ENCODE measurements around the gene ACACA. TPM values are rescaled to one million over a fixed set of nuclear protein-coding genes. Genes with fewer than 3 reads are reported as not detected.
A peak's percentile ranks its signal among the peaks of the same experiment; 100 is the strongest.

Gene ACACA
- total RNA-seq, 1 donor from 2014 or later = 99.9 TPM

- FAIRE-seq (no peak), DNase-seq (ENCODE audit: low spot score in 2 of 2) (no peak)
These were observed 216.1 kb downstream of the ACACA start for GRCh38 chr17:37190493-37190892.

GRCh38 chr17:37188157-37188556, 218.5 kb downstream of the ACACA start:
- FAIRE-seq (no peak), DNase-seq (ENCODE audit: low spot score in 2 of 2) (no peak)

DNA sequence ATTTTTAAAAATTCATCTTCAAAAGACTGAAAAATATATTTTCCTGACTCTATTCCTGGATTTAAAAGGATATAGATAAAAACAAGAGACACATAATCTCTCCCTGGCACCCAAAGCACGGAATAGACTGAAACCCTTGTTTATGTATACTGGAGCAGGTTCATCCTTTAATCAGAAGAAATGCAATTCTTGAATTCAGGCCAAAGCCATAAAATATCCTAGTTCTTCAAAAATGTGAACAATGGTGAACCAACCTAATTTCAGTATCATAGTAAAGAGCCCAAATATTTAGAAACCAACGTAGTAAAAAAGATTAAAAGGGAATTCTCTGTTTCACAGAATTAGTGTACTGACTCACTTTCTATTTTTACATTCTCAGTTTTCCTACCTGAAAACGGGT, 219.4 kb downstream of the ACACA start:
- FAIRE-seq (no peak), DNase-seq (ENCODE audit: low spot score in 2 of 2) (no peak)

- FAIRE-seq = no peak
- no peak for DNase-seq (ENCODE audit: low spot score in 2 of 2)
These were observed 223.7 kb downstream of the ACACA start for GRCh38 chr17:37182786-37183465.

GRCh38 chr17:37180376-37180775, 226.3 kb downstream of the ACACA start:
- DNase-seq (ENCODE audit: low spot score in 2 of 2) = no peak

DNA sequence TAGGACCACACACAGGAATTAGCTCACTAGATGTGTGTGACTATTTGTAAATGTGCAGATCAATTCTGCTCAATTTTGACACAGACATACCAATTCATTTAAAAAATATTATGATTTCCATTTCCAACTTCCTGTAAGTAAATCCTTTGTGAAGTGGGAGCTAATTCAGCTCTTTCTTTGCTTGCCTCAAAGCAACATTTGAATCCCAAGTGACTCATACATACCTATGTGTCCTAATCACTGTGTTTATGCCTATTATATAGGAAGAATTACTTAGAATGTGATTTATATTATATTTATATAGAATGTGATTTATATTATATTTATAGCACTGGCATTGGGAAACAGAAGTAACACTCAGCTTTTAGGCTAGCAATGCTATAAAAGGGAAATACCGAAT, 226.7 kb downstream of the ACACA start:
- no peak for FAIRE-seq
- no peak for DNase-seq (ENCODE audit: low spot score in 2 of 2)

More at GRCh38 chr17:37180376-37180775, 226.3 kb downstream of the ACACA start:
- FAIRE-seq = no peak

DNA sequence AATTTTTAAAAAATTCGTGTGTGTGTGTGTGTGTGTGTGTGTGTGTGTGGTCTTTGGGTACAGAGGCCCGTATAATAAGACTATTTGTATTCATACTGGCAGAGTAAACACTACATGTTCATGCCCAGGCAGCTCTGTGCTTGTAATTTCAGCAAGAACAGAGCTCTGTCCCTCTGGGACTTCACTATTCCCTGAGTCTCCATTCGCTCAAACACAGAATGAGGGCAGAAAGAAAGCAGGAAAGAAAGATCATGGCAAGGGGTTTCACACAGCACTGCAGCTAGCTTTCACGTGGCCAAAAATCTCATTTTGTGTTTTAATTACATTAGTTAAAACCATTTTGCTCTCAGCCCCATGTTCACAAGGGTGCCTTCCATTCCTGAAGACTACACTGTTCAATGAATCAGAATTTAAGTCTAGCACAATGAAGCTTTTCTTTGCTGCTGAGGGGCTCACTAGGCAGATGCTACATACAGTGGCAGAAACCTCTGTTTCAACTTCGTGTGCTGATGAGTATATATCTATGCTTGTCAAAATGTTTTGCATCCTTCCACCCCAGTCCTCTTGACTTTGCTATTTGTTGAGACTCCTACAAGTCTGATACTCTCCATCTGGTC, 229.3 kb downstream of the ACACA start:
- DNase-seq (ENCODE audit: low spot score in 2 of 2) (no peak), FAIRE-seq (no peak)

- no peak for FAIRE-seq
- DNase-seq (ENCODE audit: low spot score in 2 of 2) = no peak
These were observed 229.9 kb downstream of the ACACA start for GRCh38 chr17:37176723-37177122.

DNA sequence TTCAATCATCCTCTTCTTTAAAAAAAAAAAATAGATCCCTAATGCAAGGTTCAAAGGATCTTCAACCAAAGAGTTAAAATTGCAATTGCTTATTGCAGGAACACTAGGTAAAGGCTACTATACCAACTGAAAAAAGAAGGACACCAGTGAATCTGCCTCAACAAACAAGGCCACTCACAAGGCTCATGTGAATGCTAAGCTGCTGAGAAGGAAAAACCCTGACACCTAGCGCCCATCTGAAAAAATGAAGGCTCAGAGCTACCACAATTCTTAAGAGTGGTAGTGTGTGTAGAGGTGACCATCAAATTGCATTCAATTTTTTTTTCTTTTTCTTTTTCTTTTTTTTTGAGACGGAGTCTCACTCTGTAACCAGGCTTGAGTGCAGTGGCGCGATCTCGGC, 232.4 kb downstream of the ACACA start:
- DNase-seq (ENCODE audit: low spot score in 2 of 2) (peak in 1 of 2 donors; percentile 11), FAIRE-seq (no peak)

DNA sequence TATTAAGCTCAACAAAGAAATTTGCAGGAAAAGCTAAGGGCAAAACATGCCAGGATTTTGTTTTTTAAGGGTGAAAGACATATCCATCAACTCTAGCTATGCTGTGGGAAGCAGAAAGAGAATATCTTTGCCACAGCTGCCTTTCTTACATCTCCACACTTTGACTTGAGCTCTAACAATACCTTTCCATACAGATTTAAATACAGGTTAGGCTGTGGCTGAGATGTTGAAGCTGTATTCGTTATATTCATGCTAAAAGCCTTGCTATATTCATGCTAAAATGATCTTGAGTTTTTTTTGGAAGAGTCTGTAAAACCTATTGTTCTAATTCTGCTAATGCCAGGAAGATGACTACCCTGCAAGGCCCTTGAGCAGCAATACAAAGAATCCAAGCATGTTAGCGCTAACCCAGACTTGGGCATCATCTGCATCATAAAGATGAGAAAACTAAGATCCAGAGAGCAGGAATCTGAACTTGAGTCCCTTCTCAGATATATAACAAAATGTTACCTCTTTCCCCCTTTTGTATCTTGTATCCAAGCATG, 235.7 kb downstream of the ACACA start:
- no peak for DNase-seq (ENCODE audit: low spot score in 2 of 2)
- FAIRE-seq = no peak

- FAIRE-seq (no peak), DNase-seq (ENCODE audit: low spot score in 2 of 2) (no peak)
These were observed 237.8 kb downstream of the ACACA start for GRCh38 chr17:37168731-37169353.

DNA sequence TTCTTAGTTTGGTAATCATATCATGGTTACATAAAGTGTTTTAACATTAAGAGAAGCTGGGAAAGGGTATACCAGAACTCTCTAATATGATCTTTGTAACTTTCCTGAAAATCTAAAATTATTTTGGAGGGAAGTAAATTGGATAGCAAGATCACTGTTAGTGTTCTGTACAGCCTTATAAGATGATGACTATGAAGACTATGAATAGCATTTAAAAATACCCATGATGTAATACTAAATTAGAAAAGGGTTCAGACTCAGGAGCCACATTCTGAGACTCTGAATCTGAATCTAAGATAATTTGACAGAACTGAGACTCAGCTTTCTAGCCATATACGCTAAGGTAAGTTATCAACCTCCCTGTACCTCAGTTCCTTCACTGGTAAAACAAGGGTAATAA, 238.9 kb downstream of the ACACA start:
- no peak for DNase-seq (ENCODE audit: low spot score in 2 of 2)
- no peak for FAIRE-seq

DNA sequence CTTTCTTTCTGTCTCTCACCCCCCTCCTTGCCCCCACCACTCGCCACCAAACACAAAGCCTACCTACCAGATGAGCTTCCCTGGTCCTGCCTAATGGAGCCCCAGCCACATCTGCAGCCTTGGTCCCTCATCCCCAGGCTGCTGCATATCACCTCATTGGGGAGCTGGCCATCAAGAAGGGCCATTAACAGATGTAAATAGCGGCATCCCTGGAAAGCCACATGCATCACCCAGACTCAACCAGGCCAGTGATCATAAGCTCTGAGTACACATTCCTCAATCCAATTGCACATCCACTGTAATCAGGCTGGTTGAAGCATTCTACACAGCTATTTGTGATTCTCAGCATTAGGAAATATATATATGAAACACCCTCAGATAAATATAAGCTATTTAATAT, 242.6 kb downstream of the ACACA start:
- FAIRE-seq = no peak
- DNase-seq (ENCODE audit: low spot score in 2 of 2) = no peak

DNA sequence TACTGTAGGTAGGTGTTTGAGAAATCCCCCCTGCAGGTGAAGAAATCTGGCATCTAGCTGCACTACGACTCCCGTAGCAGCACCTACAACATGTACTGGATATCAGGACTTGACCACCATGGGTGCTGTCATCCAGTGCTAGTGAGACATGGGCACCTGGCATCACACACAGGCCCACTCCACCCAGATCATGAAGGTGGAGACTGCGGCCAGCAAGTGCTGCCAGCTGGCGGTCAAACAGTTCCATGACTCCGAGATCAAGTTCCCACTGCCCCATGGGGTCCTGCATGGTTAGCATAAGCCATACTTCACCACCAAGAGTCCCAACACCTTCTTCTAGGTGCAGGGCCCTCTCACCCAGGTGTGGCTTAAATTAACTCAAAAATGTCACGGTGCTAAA, 243.8 kb downstream of the ACACA start:
- DNase-seq (ENCODE audit: low spot score in 2 of 2) (no peak), FAIRE-seq (no peak)

- DNase-seq (ENCODE audit: low spot score in 2 of 2) = no peak
- FAIRE-seq = no peak
These were observed 245.7 kb downstream of the ACACA start for GRCh38 chr17:37160944-37161343.

GRCh38 chr17:37158290-37158689, 248.3 kb downstream of the ACACA start:
- FAIRE-seq (no peak), DNase-seq (ENCODE audit: low spot score in 2 of 2) (no peak)

DNA sequence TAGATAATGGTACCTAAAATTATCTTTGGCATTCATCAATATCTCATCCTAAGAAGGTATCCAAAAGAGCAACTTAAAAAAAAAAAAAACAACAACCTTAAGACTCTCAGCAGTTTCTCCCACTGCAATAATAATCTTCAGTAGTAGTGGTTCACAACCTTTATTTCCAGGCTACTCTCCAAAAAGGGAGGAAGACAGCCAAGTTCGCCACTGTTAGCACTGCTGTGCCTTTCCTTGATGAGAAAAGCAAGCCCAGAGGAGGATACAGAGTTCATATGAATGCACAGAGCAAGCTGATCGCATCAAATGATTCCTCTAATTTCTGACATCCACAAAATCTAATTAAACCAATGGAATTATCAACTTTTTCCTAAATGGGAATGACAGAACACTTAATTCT, 258.5 kb downstream of the ACACA start:
- FAIRE-seq (no peak), DNase-seq (ENCODE audit: low spot score in 2 of 2) (peak in 1 of 2 donors; percentile 14)

DNA sequence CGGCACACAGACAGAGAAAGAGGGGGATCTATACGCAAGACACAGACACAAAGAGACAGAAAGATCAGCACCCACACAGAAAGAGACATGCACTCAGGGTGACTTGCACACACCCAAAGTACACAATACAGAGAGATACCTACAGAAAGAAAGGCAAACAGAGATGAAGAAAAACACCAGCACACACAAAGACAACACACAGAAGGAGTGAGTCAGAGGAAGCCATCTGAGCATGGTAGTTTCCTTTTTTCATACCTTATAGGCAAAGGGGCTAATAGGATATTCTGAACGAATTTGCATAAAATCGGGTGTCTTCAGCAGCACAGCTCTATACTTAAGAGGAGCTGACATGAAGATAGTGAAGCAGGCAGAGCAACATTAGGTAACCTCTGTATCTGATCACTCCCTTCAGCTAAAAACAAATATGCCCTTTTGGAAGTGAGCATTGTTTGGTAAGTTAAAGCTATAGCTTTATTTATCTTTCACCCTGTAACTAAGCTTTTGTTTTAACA, 259.3 kb downstream of the ACACA start:
- FAIRE-seq (no peak), DNase-seq (ENCODE audit: low spot score in 2 of 2) (no peak)

GRCh38 chr17:37146086-37147064, 260.3 kb downstream of the ACACA start:
- DNase-seq (ENCODE audit: low spot score in 2 of 2) (no peak), FAIRE-seq (no peak)

GRCh38 chr17:37144075-37144701, 262.4 kb downstream of the ACACA start:
- no peak for FAIRE-seq

More at GRCh38 chr17:37144075-37144701, 262.4 kb downstream of the ACACA start:
- DNase-seq (ENCODE audit: low spot score in 2 of 2) = no peak

Measured in frontal cortex (tissue), 4 donors.